Measurements from ENCODE around the gene PAX6. TPM values are rescaled to one million over a fixed set of nuclear protein-coding genes. Genes with fewer than 3 reads are reported as not detected.

The PAX6 gene
- total RNA-seq, 1 experiment from 2014 or later: 14.6 TPM

- Histone ChIP-seq H3K9me2 (replicated peaks; ENCODE audit: low read length) (no peaks in the 10 kb centered on the region), H3K27ac (ENCODE audit: low read length) (no peak overlapping the region), H3F3A (ENCODE audit: low read length, unreplicated experiment) (no peaks in the 10 kb centered on the region), H4K20me1 (ENCODE audit: low read length) (no peaks in the 10 kb centered on the region), H3K9ac (ENCODE audit: low read length) (no peak overlapping the region), H3K27me3 (ENCODE audit: low read length) (no peaks in the 10 kb centered on the region), H3K4me2 (ENCODE audit: low read length) (no peak overlapping the region), H3K79me2 (ENCODE audit: low read length) (peaks cover 39% of the 10 kb centered on the region), H3K9me3 (ENCODE audit: low read length) (no peaks in the 10 kb centered on the region), H2AFZ (ENCODE audit: low read length) (no peak overlapping the region), H3K4me1 (ENCODE audit: insufficient read depth, low read length) (peaks cover 15% of the 10 kb centered on the region; the same call in 1 of the 2 replicates), H3K4me3 (ENCODE audit: low read length) (no peak overlapping the region), H3K36me3 (ENCODE audit: low read depth, low read length) (no peaks in the 10 kb centered on the region)
- no peak for DNase-seq
- POLR2A ChIA-PET (ENCODE audit: unreplicated experiment): no interaction called here
- TF ChIP-seq CTCF (conservative IDR thresholded peaks at IDR 0.05; ENCODE audit: low read depth, low read length) (no peak), EZH2 (IDR thresholded peaks at IDR 0.05; ENCODE audit: low read length, unreplicated experiment) (no peak), EZH2phosphoT487 (IDR thresholded peaks at IDR 0.05; ENCODE audit: borderline replicate concordance, low read length) (no peak)
- BruUV-seq (replicated peaks): no TSS peak
- no peak for ATAC-seq
- CTCF ChIA-PET: no interaction called here
- intact Hi-C loops (cut with micrococcal nuclease): no loop called here
These were observed 4.8 kb downstream of the PAX6 start for GRCh38 chr11:31806186-31806927.

GRCh38 chr11:31805629-31806185 is 5.4 kb downstream of the PAX6 start:
- H3K4me1 ChIP-seq (ENCODE audit: insufficient read depth, low read length): peaks cover 9% of the 10 kb centered on the region; the same call in 1 of the 2 replicates
- no peak overlapping the region for H3K4me3 ChIP-seq (ENCODE audit: low read length)
- DNase-seq: no peak
- peaks cover 39% of the 10 kb centered on the region for H3K79me2 ChIP-seq (ENCODE audit: low read length)
- TF ChIP-seq CTCF (conservative IDR thresholded peaks at IDR 0.05; ENCODE audit: low read depth, low read length): no peak
- no peak for TF ChIP-seq EZH2phosphoT487 (IDR thresholded peaks at IDR 0.05; ENCODE audit: borderline replicate concordance, low read length)
- TF ChIP-seq EZH2 (IDR thresholded peaks at IDR 0.05; ENCODE audit: low read length, unreplicated experiment): no peak
- no peaks in the 10 kb centered on the region for H3K9me2 ChIP-seq (replicated peaks; ENCODE audit: low read length)
- CTCF ChIA-PET: no interaction called here
- no TSS peak for BruUV-seq (replicated peaks)
- H2AFZ ChIP-seq (ENCODE audit: low read length): no peak overlapping the region
- H3K9ac ChIP-seq (ENCODE audit: low read length): no peak overlapping the region
- intact Hi-C loops (cut with micrococcal nuclease): no loop called here
- H3K9me3 ChIP-seq (ENCODE audit: low read length): no peaks in the 10 kb centered on the region
- POLR2A ChIA-PET (ENCODE audit: unreplicated experiment): no interaction called here
- H4K20me1 ChIP-seq (ENCODE audit: low read length): no peaks in the 10 kb centered on the region
- H3K27me3 ChIP-seq (ENCODE audit: low read length): no peaks in the 10 kb centered on the region
- H3K36me3 ChIP-seq (ENCODE audit: low read depth, low read length): no peaks in the 10 kb centered on the region
- no peak overlapping the region for H3K27ac ChIP-seq (ENCODE audit: low read length)
- no peak overlapping the region for H3K4me2 ChIP-seq (ENCODE audit: low read length)
- H3F3A ChIP-seq (ENCODE audit: low read length, unreplicated experiment): no peaks in the 10 kb centered on the region
- ATAC-seq: no peak

- H3K9ac ChIP-seq (ENCODE audit: low read length): no peak overlapping the region
- H3K9me2 ChIP-seq (replicated peaks; ENCODE audit: low read length): no peaks in the 10 kb centered on the region
- BruUV-seq (replicated peaks): no TSS peak
- H3F3A ChIP-seq (ENCODE audit: low read length, unreplicated experiment): no peaks in the 10 kb centered on the region
- H4K20me1 ChIP-seq (ENCODE audit: low read length): no peaks in the 10 kb centered on the region
- H3K36me3 ChIP-seq (ENCODE audit: low read depth, low read length): no peaks in the 10 kb centered on the region
- H3K4me1 ChIP-seq (ENCODE audit: insufficient read depth, low read length): peaks cover 9% of the 10 kb centered on the region; the same call in 1 of the 2 replicates
- DNase-seq: no peak
- H3K9me3 ChIP-seq (ENCODE audit: low read length): no peaks in the 10 kb centered on the region
- ChIA-PET POLR2A (ENCODE audit: unreplicated experiment) (no interaction called here), CTCF (no interaction called here)
- no peak for ATAC-seq
- intact Hi-C loops (cut with micrococcal nuclease): no loop called here
- TF ChIP-seq EZH2 (IDR thresholded peaks at IDR 0.05; ENCODE audit: low read length, unreplicated experiment): no peak
- no peak for TF ChIP-seq CTCF (conservative IDR thresholded peaks at IDR 0.05; ENCODE audit: low read depth, low read length)
- TF ChIP-seq EZH2phosphoT487 (IDR thresholded peaks at IDR 0.05; ENCODE audit: borderline replicate concordance, low read length): no peak
- H3K27me3 ChIP-seq (ENCODE audit: low read length): no peaks in the 10 kb centered on the region
- H3K27ac ChIP-seq (ENCODE audit: low read length): no peak overlapping the region
- H3K4me2 ChIP-seq (ENCODE audit: low read length): no peak overlapping the region
- no peak overlapping the region for H2AFZ ChIP-seq (ENCODE audit: low read length)
- peaks cover 36% of the 10 kb centered on the region for H3K79me2 ChIP-seq (ENCODE audit: low read length)
- H3K4me3 ChIP-seq (ENCODE audit: low read length): no peak overlapping the region
These were observed 6.0 kb downstream of the PAX6 start for GRCh38 chr11:31805037-31805628.
